Hepatocyte (in vitro differentiated cells): ENCODE results near the gene TNFRSF12A. TPM values are rescaled to one million over a fixed set of nuclear protein-coding genes. Genes with fewer than 3 reads are reported as not detected.

Experiments
- DNase-seq: peaks from one replicate; pipeline ENCODE4 v3.0.0-alpha.2; 2016; ENCODE audit warnings: low spot score
- H2AFZ ChIP-seq: fragments of 200-600 bp; sonication (generic); 2 replicates; pipeline ENCODE4 v1.6.0; 2016; ENCODE audit warnings: antibody characterized with exemption, mild to moderate bottlenecking
- H3K27ac ChIP-seq: fragments of 200-600 bp; sonication (generic); 2 replicates; pipeline ENCODE4 v1.5.1; 2016; ENCODE audit warnings: mild to moderate bottlenecking
- H3K27me3 ChIP-seq: fragments of 200-600 bp; sonication (generic); 2 replicates; pipeline ENCODE4 v1.6.1; 2016
- H3K36me3 ChIP-seq: fragments of 200-600 bp; sonication (generic); replicated peaks from 2 replicates; pipeline ENCODE4 v1.5.1; 2016; ENCODE audit warnings: low read depth; ENCODE audit not compliant: insufficient read depth
- H3K4me1 ChIP-seq: fragments of 200-600 bp; sonication (generic); 2 replicates; pipeline ENCODE4 v1.5.1; 2016; ENCODE audit warnings: mild to moderate bottlenecking, moderate library complexity; ENCODE audit not compliant: insufficient read depth
- H3K4me2 ChIP-seq: fragments of 200-600 bp; sonication (generic); 2 replicates; pipeline ENCODE4 v1.6.0; 2016
- H3K4me3 ChIP-seq: fragments of 200-600 bp; sonication (generic); 2 replicates; pipeline ENCODE4 v1.5.1; 2016; ENCODE audit warnings: mild to moderate bottlenecking
- H3K79me2 ChIP-seq: fragments of 200-600 bp; sonication (generic); 2 replicates; pipeline ENCODE4 v1.6.0; 2017; ENCODE audit warnings: mild to moderate bottlenecking
- H3K9me2 ChIP-seq: fragments of 200-600 bp; sonication (generic); replicated peaks from 2 replicates; pipeline ENCODE4 v1.6.0; 2017; ENCODE audit warnings: mild to moderate bottlenecking; ENCODE audit not compliant: insufficient read depth
- H3K9me3 ChIP-seq: fragments of 200-600 bp; sonication (generic); 2 replicates; pipeline ENCODE4 v1.5.1; 2016; ENCODE audit warnings: low read depth, mild to moderate bottlenecking
- H4K20me1 ChIP-seq: fragments of 200-600 bp; sonication (generic); 2 replicates; pipeline ENCODE4 v1.6.0; 2016; ENCODE audit warnings: mild to moderate bottlenecking; ENCODE audit not compliant: insufficient read depth, poor library complexity, severe bottlenecking
- CTCF ChIP-seq: fragments of 200-600 bp; sonication (generic); IDR thresholded peaks from 2 replicates; pipeline ENCODE4 v1.5.1; 2016; ENCODE audit warnings: antibody characterized with exemption, mild to moderate bottlenecking; ENCODE audit not compliant: poor library complexity
- EZH2 ChIP-seq: fragments of 200-600 bp; sonication (generic); IDR thresholded peaks from 2 replicates; pipeline ENCODE4 v1.6.1; 2016; ENCODE audit warnings: antibody characterized with exemption, mild to moderate bottlenecking, borderline replicate concordance
- EZH2phosphoT487 ChIP-seq: fragments of 200-600 bp; sonication (generic); IDR thresholded peaks from one replicate; pipeline ENCODE4 v1.6.1; 2018; ENCODE audit warnings: antibody characterized with exemption, mild to moderate bottlenecking, low read depth, moderate library complexity; ENCODE audit not compliant: unreplicated experiment, severe bottlenecking
- WGBS: methylation state at CpG from one replicate; pipeline ENCODE4 v1.1.6; 2016; ENCODE audit warnings: low lambda C conversion rate; ENCODE audit errors: missing lambda C conversion rate; 5-methylcytosine and 5-hydroxymethylcytosine counted together
- polyA plus RNA-seq: library from polyadenylated mRNA; unstranded; fragments of >200 nt; fragmentation: Nextera tagmentation; extraction: Ambion mirVana; gene quantifications from 2 replicates; pipeline ENCODE4 v1.2.1, GENCODE V29; 2016
- small RNA-seq: library from RNA; depleted of rRNA; stranded (forward); fragments of <200 nt; gene quantifications from one replicate; pipeline ENCODE3, GENCODE V24; 2014
- total RNA-seq: library from RNA; depleted of rRNA; stranded (reverse); fragments of >200 nt; gene quantifications from 2 replicates; pipeline ENCODE4 v1.2.3, GENCODE V29; 2014

The TNFRSF12A gene
- total and polyA plus RNA-seq, 2 experiments from 2014 or later = 127 to 385 TPM

- no peaks in the 10 kb centered on the region for H4K20me1 ChIP-seq
- no peak for TF ChIP-seq CTCF
- TF ChIP-seq EZH2 = no peak
- no peak for TF ChIP-seq EZH2phosphoT487
- no peak overlapping the region for H3K4me3 ChIP-seq
- no peak overlapping the region for H3K27ac ChIP-seq
- no peaks in the 10 kb centered on the region for H3K27me3 ChIP-seq
- H3K36me3 ChIP-seq = no peaks in the 10 kb centered on the region
- no peak overlapping the region for H2AFZ ChIP-seq
- H3K9me3 ChIP-seq = no peaks in the 10 kb centered on the region
- WGBS = 86% methylated on average over 9 of the region's 9 CpGs
- DNase-seq = no peak
- no peaks in the 10 kb centered on the region for H3K79me2 ChIP-seq
- H3K4me2 ChIP-seq = no peak overlapping the region
- H3K4me1 ChIP-seq = no peaks in the 10 kb centered on the region
- no peaks in the 10 kb centered on the region for H3K9me2 ChIP-seq
Measured at GRCh38 chr16:3070608-3071111, 50.5 kb downstream of the TNFRSF12A start.

- DNase-seq = no peak
- no peaks in the 10 kb centered on the region for H3K9me3 ChIP-seq
- H3K79me2 ChIP-seq = no peaks in the 10 kb centered on the region
- H3K4me2 ChIP-seq = no peak overlapping the region
- H3K36me3 ChIP-seq = no peaks in the 10 kb centered on the region
- H3K9me2 ChIP-seq = no peaks in the 10 kb centered on the region
- H3K4me1 ChIP-seq = no peaks in the 10 kb centered on the region
- no peak overlapping the region for H3K4me3 ChIP-seq
- TF ChIP-seq EZH2 = no peak
- TF ChIP-seq CTCF = no peak
- no peak for TF ChIP-seq EZH2phosphoT487
- no peak overlapping the region for H2AFZ ChIP-seq
- H3K27me3 ChIP-seq = no peaks in the 10 kb centered on the region
- H4K20me1 ChIP-seq = no peaks in the 10 kb centered on the region
- WGBS = 91% methylated on average over 7 of the region's 7 CpGs
- no peak overlapping the region for H3K27ac ChIP-seq
Measured at GRCh38 chr16:3071655-3072054, 51.5 kb downstream of the TNFRSF12A start.

Small RNAs within 50 kb of the gene (small RNA-seq; reads per million reads assigned to genes)
- gene LINC00514 = 0.09 reads per million

Other genes starting within 250 kb of the TNFRSF12A start
- gene ELOB, start 243.1 kb upstream of the TNFRSF12A start, total RNA-seq = 255 and 540 TPM in 2 replicates
- 627 and 642 TPM in 2 replicates for gene ELOB, start 243.1 kb upstream of the TNFRSF12A start, polyA plus RNA-seq
- 0.20 TPM in 1 of 2 replicates, not detected in the other for gene PRSS33, start 232.8 kb upstream of the TNFRSF12A start, total RNA-seq
- not detected in 2 replicates for gene PRSS33, start 232.8 kb upstream of the TNFRSF12A start, polyA plus RNA-seq
- gene PRSS41, start 221.9 kb upstream of the TNFRSF12A start, total RNA-seq = not detected in 2 replicates
- gene PRSS41, start 221.9 kb upstream of the TNFRSF12A start, polyA plus RNA-seq = not detected in 2 replicates
- gene PRSS21, start 203.1 kb upstream of the TNFRSF12A start, total RNA-seq = not detected in 2 replicates
- gene PRSS21, start 203.1 kb upstream of the TNFRSF12A start, polyA plus RNA-seq = not detected in 2 replicates
- gene ZG16B, start 190.1 kb upstream of the TNFRSF12A start, total RNA-seq = 4.3 and 5.4 TPM in 2 replicates
- gene ZG16B, start 190.1 kb upstream of the TNFRSF12A start, polyA plus RNA-seq = 4.9 and 7.9 TPM in 2 replicates
- 50.0 and 60.2 TPM in 2 replicates for gene PRSS22, start 162.2 kb upstream of the TNFRSF12A start, total RNA-seq
- 66.3 and 100 TPM in 2 replicates for gene PRSS22, start 162.2 kb upstream of the TNFRSF12A start, polyA plus RNA-seq
- 31.6 and 45.1 TPM in 2 replicates for gene FLYWCH2, start 137.2 kb upstream of the TNFRSF12A start, total RNA-seq
- 33.1 and 40.0 TPM in 2 replicates for gene FLYWCH2, start 137.2 kb upstream of the TNFRSF12A start, polyA plus RNA-seq
- 11.7 and 14.6 TPM in 2 replicates for gene FLYWCH1, start 108.4 kb upstream of the TNFRSF12A start, total RNA-seq
- gene FLYWCH1, start 108.4 kb upstream of the TNFRSF12A start, polyA plus RNA-seq = 16.9 and 17.1 TPM in 2 replicates
- 0.52 and 3.6 TPM in 2 replicates for gene KREMEN2, start 56.1 kb upstream of the TNFRSF12A start, total RNA-seq
- gene KREMEN2, start 56.1 kb upstream of the TNFRSF12A start, polyA plus RNA-seq = 4.9 and 5.8 TPM in 2 replicates
- gene PAQR4, start 51.0 kb upstream of the TNFRSF12A start, total RNA-seq = 2.8 and 4.5 TPM in 2 replicates
- 3.7 and 8.3 TPM in 2 replicates for gene PAQR4, start 51.0 kb upstream of the TNFRSF12A start, polyA plus RNA-seq
- gene PKMYT1, start 39.9 kb upstream of the TNFRSF12A start, total RNA-seq = 5.5 and 7.7 TPM in 2 replicates
- gene PKMYT1, start 39.9 kb upstream of the TNFRSF12A start, polyA plus RNA-seq = 17.1 and 21.0 TPM in 2 replicates
- 2.0 and 3.5 TPM in 2 replicates for gene CLDN9, start 7.4 kb upstream of the TNFRSF12A start, total RNA-seq
- gene CLDN9, start 7.4 kb upstream of the TNFRSF12A start, polyA plus RNA-seq = 8.9 and 9.0 TPM in 2 replicates
- gene CLDN6, start 2.2 kb upstream of the TNFRSF12A start, total RNA-seq = 258 and 297 TPM in 2 replicates
- 568 and 574 TPM in 2 replicates for gene CLDN6, start 2.2 kb upstream of the TNFRSF12A start, polyA plus RNA-seq
- 19.7 and 35.7 TPM in 2 replicates for gene HCFC1R1, start 3.6 kb downstream of the TNFRSF12A start, total RNA-seq
- 158 and 201 TPM in 2 replicates for gene HCFC1R1, start 3.6 kb downstream of the TNFRSF12A start, polyA plus RNA-seq
- 35.6 and 41.2 TPM in 2 replicates for gene THOC6, start 3.7 kb downstream of the TNFRSF12A start, total RNA-seq
- gene THOC6, start 3.7 kb downstream of the TNFRSF12A start, polyA plus RNA-seq = 79.4 and 86.2 TPM in 2 replicates
- gene BICDL2, start 16.6 kb downstream of the TNFRSF12A start, total RNA-seq = 10.0 and 12.3 TPM in 2 replicates
- 11.8 and 12.8 TPM in 2 replicates for gene BICDL2, start 16.6 kb downstream of the TNFRSF12A start, polyA plus RNA-seq
- gene MMP25, start 26.2 kb downstream of the TNFRSF12A start, total RNA-seq = 0.60 TPM in 1 of 2 replicates, not detected in the other
- gene MMP25, start 26.2 kb downstream of the TNFRSF12A start, polyA plus RNA-seq = 6.3 and 8.7 TPM in 2 replicates
- gene IL32, start 45.3 kb downstream of the TNFRSF12A start, total RNA-seq = 82.0 and 110 TPM in 2 replicates
- 124 and 131 TPM in 2 replicates for gene IL32, start 45.3 kb downstream of the TNFRSF12A start, polyA plus RNA-seq
- gene ZSCAN10, start 78.9 kb downstream of the TNFRSF12A start, total RNA-seq = not detected in 2 replicates
- not detected in 2 replicates for gene ZSCAN10, start 78.9 kb downstream of the TNFRSF12A start, polyA plus RNA-seq
- gene ZNF205, start 92.2 kb downstream of the TNFRSF12A start, total RNA-seq = 10.0 and 12.3 TPM in 2 replicates
- 12.6 and 13.2 TPM in 2 replicates for gene ZNF205, start 92.2 kb downstream of the TNFRSF12A start, polyA plus RNA-seq
- gene ZNF213, start 114.7 kb downstream of the TNFRSF12A start, total RNA-seq = 3.4 and 3.8 TPM in 2 replicates
- 4.0 and 6.0 TPM in 2 replicates for gene ZNF213, start 114.7 kb downstream of the TNFRSF12A start, polyA plus RNA-seq
- gene OR1F1, start 167.8 kb downstream of the TNFRSF12A start, total RNA-seq = not detected in 2 replicates
- gene OR1F1, start 167.8 kb downstream of the TNFRSF12A start, polyA plus RNA-seq = 0.61 TPM in 1 of 2 replicates, not detected in the other
- gene ZNF200, start 214.8 kb downstream of the TNFRSF12A start, total RNA-seq = 7.9 and 12.5 TPM in 2 replicates
- gene ZNF200, start 214.8 kb downstream of the TNFRSF12A start, polyA plus RNA-seq = 4.6 and 6.0 TPM in 2 replicates
- 0.13 TPM in 1 of 2 replicates, not detected in the other for gene MEFV, start 236.3 kb downstream of the TNFRSF12A start, total RNA-seq
- 0.55 TPM in 1 of 2 replicates, not detected in the other for gene MEFV, start 236.3 kb downstream of the TNFRSF12A start, polyA plus RNA-seq